ENCODE measurements around the gene AK9.
"Not testable (repeated sequence)": the region's sequence is repeated elsewhere in the genome, so short reads cannot be mapped to it uniquely, and the experiment has no call there.

AK9 gene

GRCh38 chr6:109695468-109695867 is 4.5 kb upstream of the AK9 start:
- no peak for FAIRE-seq

DNA sequence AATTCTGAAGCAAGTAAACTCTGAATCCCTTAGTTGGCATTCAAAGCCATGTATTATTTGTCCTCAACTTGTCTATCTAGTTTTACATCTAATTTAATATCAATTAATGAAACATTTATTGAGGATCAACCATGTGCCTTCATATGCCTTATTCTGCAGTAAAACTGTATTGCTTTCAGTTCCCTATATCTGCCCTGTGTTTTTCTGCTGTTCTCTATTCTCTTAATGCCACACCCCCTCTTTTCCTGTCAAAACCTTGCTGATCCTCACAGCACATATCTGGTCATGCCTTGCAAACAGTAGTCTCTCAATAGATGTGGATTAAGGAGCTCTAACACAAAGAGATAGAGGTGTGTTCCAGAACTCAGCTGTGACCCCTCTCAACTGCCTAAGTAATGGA is 2.1 kb upstream of the AK9 start:
- no peak for FAIRE-seq

DNA sequence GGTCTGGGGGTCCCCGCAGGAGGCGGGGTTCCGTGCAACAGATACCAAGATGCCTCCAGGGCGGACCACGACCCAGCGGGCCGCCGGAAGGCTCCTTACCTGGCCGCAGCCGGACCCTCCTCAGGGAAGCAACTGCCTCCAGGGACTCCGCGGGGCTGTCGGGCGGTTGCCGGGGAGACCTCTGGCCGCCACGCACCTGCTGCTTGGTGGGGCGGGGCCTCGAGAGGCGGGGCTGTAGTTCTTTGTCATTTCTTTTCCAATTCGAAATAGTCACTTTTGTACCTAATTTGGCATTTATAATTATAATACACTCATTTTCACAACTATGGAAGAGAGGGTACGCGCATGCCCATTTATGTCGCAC is 647 bp downstream of the AK9 start:
- FAIRE-seq = no peak

- no peak for FAIRE-seq
Observed at GRCh38 chr6:109687271-109687761, 3.7 kb downstream of the AK9 start.

- FAIRE-seq = no peak
Observed at GRCh38 chr6:109686566-109687265, 4.3 kb downstream of the AK9 start.

DNA sequence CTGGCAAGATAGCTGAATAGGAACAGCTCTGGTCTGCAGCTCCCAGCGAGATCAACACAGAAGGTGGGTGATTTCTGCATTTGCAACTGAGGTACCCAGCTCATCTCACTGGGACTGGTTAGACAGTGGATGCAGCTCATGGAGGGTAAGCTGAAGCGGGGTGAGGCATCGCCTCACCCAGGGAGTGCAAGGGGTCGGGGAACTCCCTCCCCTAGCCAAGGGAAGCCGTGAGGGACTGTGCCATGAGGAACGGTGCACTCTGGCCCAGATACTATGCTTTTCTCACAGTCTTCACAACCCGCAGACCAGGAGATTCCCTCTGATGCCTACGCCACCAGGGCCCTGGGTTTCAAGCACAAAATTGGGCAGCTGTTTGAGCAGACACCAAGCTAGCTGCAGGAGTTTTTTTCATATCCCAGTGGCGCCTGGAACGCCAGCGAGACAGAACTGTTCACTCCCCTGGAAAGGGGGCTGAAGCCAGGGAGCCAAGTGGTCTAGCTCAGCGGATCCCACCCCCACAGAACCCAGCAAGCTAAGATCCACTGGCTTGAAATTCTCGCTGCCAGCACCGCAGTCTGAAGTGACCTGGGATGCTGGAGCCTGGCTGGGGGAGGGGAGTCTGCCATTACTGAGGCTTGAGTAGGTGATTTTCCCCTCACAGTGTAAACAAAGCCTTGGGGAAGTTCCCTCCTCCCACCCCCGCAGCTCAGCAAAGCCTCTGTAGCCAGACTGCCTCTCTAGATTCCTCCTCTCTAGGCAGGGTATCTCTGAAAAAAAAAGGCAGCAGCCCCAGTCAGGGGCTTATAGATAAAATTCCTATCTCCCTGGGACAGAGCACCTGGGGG is 12.1 kb downstream of the AK9 start:
- FAIRE-seq = not testable (repeated sequence)

DNA sequence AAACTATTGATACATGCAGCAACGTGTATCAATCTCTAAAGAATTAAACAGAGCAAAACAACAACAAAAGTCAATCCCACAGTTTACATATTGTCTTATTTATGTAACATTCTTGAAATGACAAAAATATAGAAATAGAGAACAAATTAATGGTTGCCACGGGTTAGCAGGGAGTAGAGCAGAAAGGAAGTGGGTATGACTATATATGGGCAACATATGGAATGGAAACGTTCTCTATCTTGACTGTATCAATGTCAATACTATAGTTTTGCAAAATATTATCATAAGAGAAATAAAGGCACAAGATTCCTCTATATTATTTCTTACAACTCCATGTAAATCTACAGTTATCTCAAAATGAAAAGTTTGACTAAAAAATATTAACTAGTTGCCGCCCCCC is 12.8 kb downstream of the AK9 start:
- FAIRE-seq = no peak

DNA sequence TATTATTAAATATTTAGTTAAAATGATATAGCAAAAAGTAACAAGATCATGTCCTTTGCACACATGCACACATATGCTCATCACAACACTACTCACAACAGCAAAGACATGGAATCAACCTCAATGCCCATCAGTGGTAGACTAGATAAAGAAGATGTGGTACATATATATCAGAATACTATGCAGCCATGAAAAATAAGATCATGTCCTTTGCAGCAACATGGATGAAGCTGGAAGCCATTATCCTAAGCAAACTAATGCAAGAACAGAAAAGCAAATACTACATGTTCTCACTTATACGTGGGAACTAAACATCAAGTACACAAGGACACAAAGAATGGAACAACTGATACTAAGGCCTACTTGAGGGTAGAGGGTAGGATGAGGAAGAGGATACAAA is 14.3 kb downstream of the AK9 start:
- FAIRE-seq = no peak

DNA sequence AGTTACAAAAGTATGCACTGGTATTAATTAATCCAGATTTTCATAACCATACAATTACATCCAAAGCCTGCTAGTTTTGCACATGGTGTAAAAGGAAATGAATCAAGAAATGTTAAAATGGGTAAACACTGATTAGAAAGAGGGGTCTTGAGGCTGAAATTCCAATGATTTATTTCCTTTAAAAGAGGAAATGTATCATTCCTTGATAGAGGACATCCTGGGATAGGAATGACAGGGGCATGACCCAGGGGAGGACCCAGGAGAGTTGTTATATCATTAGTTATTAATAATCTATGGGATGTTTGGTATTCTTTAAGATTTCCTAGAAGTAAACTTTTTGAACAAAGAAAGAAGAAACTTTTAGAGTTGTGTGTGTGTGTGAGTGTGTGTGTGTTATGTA is 18.2 kb downstream of the AK9 start:
- no peak for FAIRE-seq

GRCh38 chr6:109672175-109672574 is 18.8 kb downstream of the AK9 start:
- FAIRE-seq = no peak

- no peak for FAIRE-seq
Observed at GRCh38 chr6:109671733-109672132, 19.3 kb downstream of the AK9 start.

DNA sequence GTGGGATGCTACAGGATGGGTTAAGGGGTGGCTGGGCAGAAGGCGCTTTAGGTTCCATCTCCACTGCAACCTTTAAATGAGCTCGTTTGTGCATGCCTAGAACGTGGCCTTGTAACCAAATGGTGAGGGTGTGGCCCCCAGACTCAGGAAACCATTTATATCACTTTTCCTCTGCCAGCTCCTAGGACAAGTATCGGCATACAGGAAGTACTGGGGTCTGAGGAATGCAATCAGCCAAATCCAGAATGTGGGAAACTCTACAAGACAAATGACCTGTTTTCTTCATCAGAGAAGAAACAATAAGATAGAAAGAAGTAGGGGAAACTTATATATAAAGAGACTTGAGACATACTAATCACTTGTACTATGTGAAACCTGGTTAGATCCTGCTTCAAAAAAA is 21.2 kb downstream of the AK9 start:
- no peak for FAIRE-seq

DNA sequence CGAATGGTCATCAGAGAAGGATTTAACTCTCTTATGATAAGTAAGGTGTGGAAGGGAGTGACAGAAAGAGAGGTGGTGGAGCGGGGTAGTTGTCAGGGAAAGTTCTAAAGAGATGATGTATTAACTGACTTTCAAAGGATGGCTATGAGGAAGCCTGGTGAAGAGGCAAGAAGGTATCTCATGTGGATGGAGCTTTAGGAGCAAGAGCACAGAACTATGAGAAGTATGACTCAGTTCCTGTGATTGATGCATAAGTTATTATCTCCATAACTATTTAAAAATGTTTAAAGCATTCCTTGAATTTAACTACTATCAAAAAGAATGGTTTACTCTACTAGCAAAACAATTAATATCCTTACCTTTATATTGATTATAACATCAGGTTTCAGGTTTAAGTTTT is 28.8 kb downstream of the AK9 start:
- FAIRE-seq = no peak

GRCh38 chr6:109660526-109661320 is 30.3 kb downstream of the AK9 start:
- no peak for FAIRE-seq

GRCh38 chr6:109655761-109656262 is 35.2 kb downstream of the AK9 start:
- FAIRE-seq = no peak

GRCh38 chr6:109653264-109653663 is 37.7 kb downstream of the AK9 start:
- no peak for FAIRE-seq

DNA sequence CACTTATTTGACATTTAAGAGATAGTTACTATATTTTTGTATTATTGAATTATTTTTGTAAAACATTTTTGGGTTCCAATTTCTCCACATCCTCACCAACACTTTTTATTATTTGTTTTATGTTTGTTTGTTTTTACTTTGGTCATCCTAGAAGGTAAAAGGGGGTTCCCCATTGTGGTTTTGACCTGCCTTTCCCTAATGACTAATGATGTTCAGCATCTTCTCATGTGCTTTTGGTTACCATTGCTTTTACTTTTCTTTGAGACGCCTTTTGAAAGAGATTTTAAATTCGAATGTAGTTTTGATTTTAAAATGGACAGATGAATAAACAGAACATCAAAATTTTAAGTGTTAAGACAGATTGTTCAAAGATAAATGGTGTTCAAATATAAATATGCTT is 46.9 kb downstream of the AK9 start:
- no peak for FAIRE-seq

GRCh38 chr6:109632405-109632804 is 58.6 kb downstream of the AK9 start:
- no peak for FAIRE-seq

- no peak for FAIRE-seq
Observed at GRCh38 chr6:109631403-109631802, 59.6 kb downstream of the AK9 start.

- FAIRE-seq = no peak
Observed at GRCh38 chr6:109628158-109629000, 62.6 kb downstream of the AK9 start.

DNA sequence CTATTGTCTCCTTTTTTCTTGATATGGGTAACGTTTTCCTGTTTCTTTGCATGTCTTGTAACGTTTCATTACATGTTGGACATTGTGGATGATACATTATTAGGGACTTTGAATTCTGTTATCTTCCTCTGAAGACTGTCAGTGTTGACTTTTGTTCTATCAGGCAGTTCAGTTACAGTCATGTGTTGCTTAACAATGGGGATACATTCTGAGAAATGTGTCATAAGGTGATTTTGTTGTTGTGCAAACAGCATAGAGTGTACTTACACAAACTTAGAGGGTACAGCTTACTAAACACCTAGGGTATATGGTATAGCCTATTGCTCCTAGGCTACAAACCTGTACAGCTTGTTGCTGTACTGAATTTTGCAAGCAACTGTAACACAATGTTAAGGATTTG is 64.7 kb downstream of the AK9 start:
- FAIRE-seq = no peak

DNA sequence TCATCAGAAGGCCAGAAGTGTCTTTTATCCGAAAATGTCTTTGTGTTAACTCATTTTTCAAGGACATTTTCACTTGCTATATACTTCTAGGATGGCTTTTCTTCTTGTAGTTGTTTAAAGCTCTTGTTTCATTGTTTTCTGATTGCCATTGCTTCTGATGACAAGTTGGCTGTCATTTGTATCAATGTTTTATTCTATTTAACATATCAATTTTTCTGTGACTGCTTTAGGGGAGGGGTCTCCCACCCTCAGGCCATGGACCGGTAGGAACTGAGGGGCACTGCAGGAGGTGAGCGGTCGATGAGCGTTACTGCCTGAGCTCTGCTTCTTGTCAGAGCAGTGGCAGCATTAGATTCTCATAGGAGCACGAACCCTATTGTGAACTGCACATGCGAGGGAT is 65.8 kb downstream of the AK9 start:
- no peak for FAIRE-seq

Data from colon (tissue), 2 donors.